ENCODE data around the gene RAD51AP1. TPM values are rescaled to one million over a fixed set of nuclear protein-coding genes. Genes with fewer than 3 reads are reported as not detected.

Gene RAD51AP1
- polyA plus RNA-seq, 2 donors, result 2.6 to 7.0 TPM

- Histone ChIP-seq H3K27me3 (ENCODE audit: control insufficient read depth in 1 of 2, insufficient read depth in 2 of 2, low read length in 2 of 2) (no peaks in the 10 kb centered on the region), H3K27ac (ENCODE audit: low read depth in 2 of 2, low read length in 1 of 2) (no peak overlapping the region), H3K9me3 (ENCODE audit: control insufficient read depth in 2 of 2, insufficient read depth in 1 of 2, low read depth in 1 of 2, low read length in 1 of 2) (peaks cover 0 to 3% of the 10 kb centered on the region in 2 donors), H3K4me1 (ENCODE audit: control insufficient read depth in 2 of 2, insufficient read depth in 2 of 2, low read length in 1 of 2) (no peaks in the 10 kb centered on the region), H3K36me3 (ENCODE audit: control insufficient read depth in 2 of 2, insufficient read depth in 2 of 2, low read length in 1 of 2) (no peaks in the 10 kb centered on the region), H3K4me3 (ENCODE audit: low read depth in 1 of 2, low read length in 2 of 2) (no peak overlapping the region)
- WGBS, 2 donors, result 79 to 83% methylated on average over 7 of the region's 7 CpGs
Measured at GRCh38 chr12:4584896-4585295, 46.2 kb downstream of the RAD51AP1 start.

- Histone ChIP-seq H3K4me1 (ENCODE audit: control insufficient read depth in 2 of 2, insufficient read depth in 2 of 2, low read length in 1 of 2) (no peaks in the 10 kb centered on the region), H3K4me3 (ENCODE audit: low read depth in 1 of 2, low read length in 2 of 2) (no peak overlapping the region), H3K9me3 (ENCODE audit: control insufficient read depth in 2 of 2, insufficient read depth in 1 of 2, low read depth in 1 of 2, low read length in 1 of 2) (peaks cover 0 to 3% of the 10 kb centered on the region in 2 donors), H3K27me3 (ENCODE audit: control insufficient read depth in 1 of 2, insufficient read depth in 2 of 2, low read length in 2 of 2) (no peaks in the 10 kb centered on the region), H3K27ac (ENCODE audit: low read depth in 2 of 2, low read length in 1 of 2) (no peak overlapping the region), H3K36me3 (ENCODE audit: control insufficient read depth in 2 of 2, insufficient read depth in 2 of 2, low read length in 1 of 2) (no peaks in the 10 kb centered on the region)
- WGBS, 2 donors, result 46 to 50% methylated on average over 5 of the region's 5 CpGs
Measured at GRCh38 chr12:4586500-4586899, 47.8 kb downstream of the RAD51AP1 start.

GRCh38 chr12:4587108-4587507 lies 48.4 kb downstream of the RAD51AP1 start:
- WGBS, 2 donors, result 64% methylated on average over 9 of the region's 9 CpGs
- Histone ChIP-seq H3K27me3 (ENCODE audit: control insufficient read depth in 1 of 2, insufficient read depth in 2 of 2, low read length in 2 of 2) (no peaks in the 10 kb centered on the region), H3K36me3 (ENCODE audit: control insufficient read depth in 2 of 2, insufficient read depth in 2 of 2, low read length in 1 of 2) (no peaks in the 10 kb centered on the region), H3K27ac (ENCODE audit: low read depth in 2 of 2, low read length in 1 of 2) (no peak overlapping the region), H3K9me3 (ENCODE audit: control insufficient read depth in 2 of 2, insufficient read depth in 1 of 2, low read depth in 1 of 2, low read length in 1 of 2) (peaks cover 0 to 3% of the 10 kb centered on the region in 2 donors), H3K4me3 (ENCODE audit: low read depth in 1 of 2, low read length in 2 of 2) (no peak overlapping the region), H3K4me1 (ENCODE audit: control insufficient read depth in 2 of 2, insufficient read depth in 2 of 2, low read length in 1 of 2) (no peaks in the 10 kb centered on the region)

GRCh38 chr12:4588916-4589315 lies 50.2 kb downstream of the RAD51AP1 start:
- no peaks in the 10 kb centered on the region for H3K27me3 ChIP-seq (ENCODE audit: control insufficient read depth in 1 of 2, insufficient read depth in 2 of 2, low read length in 2 of 2)
- no peak overlapping the region for H3K4me3 ChIP-seq (ENCODE audit: low read depth in 1 of 2, low read length in 2 of 2)
- H3K27ac ChIP-seq (ENCODE audit: low read depth in 2 of 2, low read length in 1 of 2), result no peak overlapping the region
- 92 to 97% methylated on average over 3 of the region's 3 CpGs for WGBS, 2 donors
- no peaks in the 10 kb centered on the region for H3K4me1 ChIP-seq (ENCODE audit: control insufficient read depth in 2 of 2, insufficient read depth in 2 of 2, low read length in 1 of 2)
- peaks cover 0 to 3% of the 10 kb centered on the region in 2 donors for H3K9me3 ChIP-seq (ENCODE audit: control insufficient read depth in 2 of 2, insufficient read depth in 1 of 2, low read depth in 1 of 2, low read length in 1 of 2)
- no peaks in the 10 kb centered on the region for H3K36me3 ChIP-seq (ENCODE audit: control insufficient read depth in 2 of 2, insufficient read depth in 2 of 2, low read length in 1 of 2)

GRCh38 chr12:4589941-4590340 lies 51.3 kb downstream of the RAD51AP1 start:
- H3K27me3 ChIP-seq (ENCODE audit: control insufficient read depth in 1 of 2, insufficient read depth in 2 of 2, low read length in 2 of 2), result no peaks in the 10 kb centered on the region
- 54 to 65% methylated on average over 2 of the region's 2 CpGs for WGBS, 2 donors
- H3K9me3 ChIP-seq (ENCODE audit: control insufficient read depth in 2 of 2, insufficient read depth in 1 of 2, low read depth in 1 of 2, low read length in 1 of 2), result peaks cover 0 to under 1% of the 10 kb centered on the region in 2 donors
- H3K4me1 ChIP-seq (ENCODE audit: control insufficient read depth in 2 of 2, insufficient read depth in 2 of 2, low read length in 1 of 2), result no peaks in the 10 kb centered on the region
- no peaks in the 10 kb centered on the region for H3K36me3 ChIP-seq (ENCODE audit: control insufficient read depth in 2 of 2, insufficient read depth in 2 of 2, low read length in 1 of 2)
- H3K27ac ChIP-seq (ENCODE audit: low read depth in 2 of 2, low read length in 1 of 2), result no peak overlapping the region
- H3K4me3 ChIP-seq (ENCODE audit: low read depth in 1 of 2, low read length in 2 of 2), result no peak overlapping the region

GRCh38 chr12:4591180-4591687 lies 52.5 kb downstream of the RAD51AP1 start:
- H3K4me3 ChIP-seq (ENCODE audit: low read depth in 1 of 2, low read length in 2 of 2), result no peak overlapping the region
- H3K36me3 ChIP-seq (ENCODE audit: control insufficient read depth in 2 of 2, insufficient read depth in 2 of 2, low read length in 1 of 2), result no peaks in the 10 kb centered on the region
- no peaks in the 10 kb centered on the region for H3K4me1 ChIP-seq (ENCODE audit: control insufficient read depth in 2 of 2, insufficient read depth in 2 of 2, low read length in 1 of 2)
- no peak overlapping the region for H3K27ac ChIP-seq (ENCODE audit: low read depth in 2 of 2, low read length in 1 of 2)
- no peaks in the 10 kb centered on the region for H3K27me3 ChIP-seq (ENCODE audit: control insufficient read depth in 1 of 2, insufficient read depth in 2 of 2, low read length in 2 of 2)
- 67 to 69% methylated on average over 7 of the region's 7 CpGs for WGBS, 2 donors
- H3K9me3 ChIP-seq (ENCODE audit: control insufficient read depth in 2 of 2, insufficient read depth in 1 of 2, low read depth in 1 of 2, low read length in 1 of 2), result no peaks in the 10 kb centered on the region

GRCh38 chr12:4595881-4596280 lies 57.2 kb downstream of the RAD51AP1 start:
- Histone ChIP-seq H3K4me3 (ENCODE audit: low read depth in 1 of 2, low read length in 2 of 2) (no peak overlapping the region), H3K36me3 (ENCODE audit: control insufficient read depth in 2 of 2, insufficient read depth in 2 of 2, low read length in 1 of 2) (no peaks in the 10 kb centered on the region)

GRCh38 chr12:4603421-4603820 lies 64.7 kb downstream of the RAD51AP1 start:
- H3K4me1 ChIP-seq (ENCODE audit: control insufficient read depth in 2 of 2, insufficient read depth in 2 of 2, low read length in 1 of 2), result peaks cover 0 to 2% of the 10 kb centered on the region in 2 donors
- H3K4me3 ChIP-seq (ENCODE audit: low read depth in 1 of 2, low read length in 2 of 2), result no peak overlapping the region
- 64 to 65% methylated on average over 7 of the region's 7 CpGs for WGBS, 2 donors
- no peak overlapping the region for H3K27ac ChIP-seq (ENCODE audit: low read depth in 2 of 2, low read length in 1 of 2)
- H3K27me3 ChIP-seq (ENCODE audit: control insufficient read depth in 1 of 2, insufficient read depth in 2 of 2, low read length in 2 of 2), result no peaks in the 10 kb centered on the region
- H3K36me3 ChIP-seq (ENCODE audit: control insufficient read depth in 2 of 2, insufficient read depth in 2 of 2, low read length in 1 of 2), result no peaks in the 10 kb centered on the region
- H3K9me3 ChIP-seq (ENCODE audit: control insufficient read depth in 2 of 2, insufficient read depth in 1 of 2, low read depth in 1 of 2, low read length in 1 of 2), result no peaks in the 10 kb centered on the region

More at GRCh38 chr12:4595881-4596280, 57.2 kb downstream of the RAD51AP1 start:
- Histone ChIP-seq H3K27ac (ENCODE audit: low read depth in 2 of 2, low read length in 1 of 2) (no peak overlapping the region), H3K4me1 (ENCODE audit: control insufficient read depth in 2 of 2, insufficient read depth in 2 of 2, low read length in 1 of 2) (no peaks in the 10 kb centered on the region), H3K9me3 (ENCODE audit: control insufficient read depth in 2 of 2, insufficient read depth in 1 of 2, low read depth in 1 of 2, low read length in 1 of 2) (peaks cover 0 to 4% of the 10 kb centered on the region in 2 donors), H3K27me3 (ENCODE audit: control insufficient read depth in 1 of 2, insufficient read depth in 2 of 2, low read length in 2 of 2) (no peaks in the 10 kb centered on the region)
- WGBS, 2 donors, result 94 to 96% methylated on average over 6 of the region's 6 CpGs

- H3K36me3 ChIP-seq (ENCODE audit: control insufficient read depth in 2 of 2, insufficient read depth in 2 of 2, low read length in 1 of 2), result no peaks in the 10 kb centered on the region
- no peak overlapping the region for H3K4me3 ChIP-seq (ENCODE audit: low read depth in 1 of 2, low read length in 2 of 2)
- no peak overlapping the region for H3K27ac ChIP-seq (ENCODE audit: low read depth in 2 of 2, low read length in 1 of 2)
- no peaks in the 10 kb centered on the region for H3K9me3 ChIP-seq (ENCODE audit: control insufficient read depth in 2 of 2, insufficient read depth in 1 of 2, low read depth in 1 of 2, low read length in 1 of 2)
- 8 to 14% methylated on average over 1 of the region's 1 CpG for WGBS, 2 donors
- H3K27me3 ChIP-seq (ENCODE audit: control insufficient read depth in 1 of 2, insufficient read depth in 2 of 2, low read length in 2 of 2), result no peaks in the 10 kb centered on the region
- peaks cover 0 to 2% of the 10 kb centered on the region in 2 donors for H3K4me1 ChIP-seq (ENCODE audit: control insufficient read depth in 2 of 2, insufficient read depth in 2 of 2, low read length in 1 of 2)
Measured at GRCh38 chr12:4603946-4604345, 65.3 kb downstream of the RAD51AP1 start.

- H3K36me3 ChIP-seq (ENCODE audit: control insufficient read depth in 2 of 2, insufficient read depth in 2 of 2, low read length in 1 of 2), result no peaks in the 10 kb centered on the region
- peak overlapping the region; percentile 52 to 65 for H3K27ac ChIP-seq (ENCODE audit: low read depth in 2 of 2, low read length in 1 of 2)
- WGBS, 2 donors, result 2 to 3% methylated on average over 25 of the region's 25 CpGs
- H3K27me3 ChIP-seq (ENCODE audit: control insufficient read depth in 1 of 2, insufficient read depth in 2 of 2, low read length in 2 of 2), result no peaks in the 10 kb centered on the region
- H3K9me3 ChIP-seq (ENCODE audit: control insufficient read depth in 2 of 2, insufficient read depth in 1 of 2, low read depth in 1 of 2, low read length in 1 of 2), result no peaks in the 10 kb centered on the region
- peak overlapping the region; percentile 84 to 99 for H3K4me3 ChIP-seq (ENCODE audit: low read depth in 1 of 2, low read length in 2 of 2)
- H3K4me1 ChIP-seq (ENCODE audit: control insufficient read depth in 2 of 2, insufficient read depth in 2 of 2, low read length in 1 of 2), result peaks cover 0 to 2% of the 10 kb centered on the region in 2 donors
Measured at GRCh38 chr12:4604684-4605193, 66.0 kb downstream of the RAD51AP1 start.

Measured in esophagus (tissue), 2 donors.